Brain pericyte (primary cell): ENCODE results near the gene PLCL2.

Source experiments
- DNase-seq: peaks from one replicate; pipeline ENCODE4 v3.0.0-alpha.2; 2012; ENCODE audit warnings: low read depth, low spot score

PLCL2 gene

DNA sequence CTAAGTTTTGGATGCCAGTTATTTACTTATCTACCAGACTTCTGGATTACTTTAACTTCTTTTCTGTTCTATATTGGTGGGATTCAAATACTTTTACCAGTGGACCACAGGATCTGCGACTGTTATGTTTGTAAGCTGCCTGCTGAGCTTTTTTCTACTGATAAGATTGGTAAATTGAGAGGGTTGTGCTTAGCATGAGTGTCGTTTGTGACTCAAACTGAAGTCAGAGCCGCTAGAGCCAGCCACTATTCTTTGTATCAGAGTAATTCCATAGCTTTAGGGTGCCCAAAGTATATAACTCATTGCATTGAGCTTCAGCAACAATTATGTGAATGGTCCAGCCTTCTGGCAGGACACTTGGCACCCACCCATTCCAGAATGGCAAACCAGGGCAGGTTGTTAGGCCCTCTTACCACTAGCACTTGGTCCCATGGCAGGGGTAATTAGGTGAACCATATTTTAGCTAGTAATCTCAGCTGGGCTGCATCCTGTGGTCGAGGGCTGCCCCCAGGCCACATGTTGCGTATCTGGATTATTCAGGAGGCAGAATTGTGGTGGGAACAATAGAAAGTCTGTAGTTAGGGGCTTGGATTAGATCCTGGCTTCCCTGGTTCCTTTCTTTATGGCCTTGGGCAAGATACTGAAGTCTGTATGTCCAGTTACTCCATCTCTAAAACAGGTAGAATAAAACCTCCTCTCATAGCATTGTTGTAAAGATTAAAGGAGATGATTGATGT lies 6.0 kb downstream of the PLCL2 start:
- no peak for DNase-seq

DNA sequence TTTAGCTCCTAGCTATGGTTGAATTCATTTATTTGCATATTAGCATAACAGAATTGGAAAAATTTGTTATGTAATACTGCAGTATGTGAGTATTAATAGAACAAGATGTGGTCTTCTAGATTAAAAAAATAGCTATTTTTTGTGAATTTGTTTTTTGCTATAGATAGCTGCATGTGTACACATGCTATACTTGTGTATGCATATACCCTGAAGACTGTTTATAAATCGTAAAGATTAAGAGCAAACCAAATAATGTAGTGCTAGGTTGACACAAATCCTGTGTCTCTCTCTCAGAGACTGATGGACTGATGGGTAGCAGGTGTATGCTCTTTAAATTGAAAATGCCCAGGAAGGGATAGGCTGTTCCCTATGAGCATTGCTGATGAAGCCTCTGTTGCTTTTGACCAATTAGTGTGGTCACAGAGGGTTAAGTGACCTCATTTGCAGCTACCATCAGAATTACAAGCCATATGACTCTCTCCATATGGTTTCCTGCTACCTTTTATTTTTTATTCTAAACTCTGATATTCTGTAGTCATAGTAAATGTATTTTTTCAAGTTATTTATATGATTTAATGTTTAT lies 9.0 kb downstream of the PLCL2 start:
- DNase-seq, result no peak

DNA sequence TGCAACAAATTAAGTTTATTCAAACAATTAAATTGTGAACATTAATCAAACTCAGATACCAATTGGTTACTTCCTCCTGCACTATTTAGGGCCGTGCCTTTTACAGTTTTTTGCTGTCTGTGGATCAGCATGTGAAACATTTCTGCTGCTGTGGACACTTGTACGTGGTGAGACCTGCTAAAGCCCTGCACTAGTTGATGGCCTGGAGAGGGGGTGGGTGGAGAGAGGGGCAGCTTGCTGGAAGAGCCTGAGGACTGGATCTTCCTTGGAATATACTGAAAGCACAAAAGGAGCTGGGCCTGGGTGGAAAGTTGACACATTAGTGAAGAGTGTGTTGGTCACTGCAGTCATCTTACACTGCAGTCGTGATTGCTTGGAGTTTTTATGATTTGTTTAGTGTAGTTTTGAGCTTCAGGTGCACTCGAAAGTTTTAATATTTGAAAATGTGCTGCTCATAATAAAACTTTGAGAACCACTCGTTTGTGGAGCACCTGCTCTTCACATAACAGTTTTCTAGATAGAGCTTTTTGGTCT lies 11.4 kb downstream of the PLCL2 start:
- no peak for DNase-seq

DNA sequence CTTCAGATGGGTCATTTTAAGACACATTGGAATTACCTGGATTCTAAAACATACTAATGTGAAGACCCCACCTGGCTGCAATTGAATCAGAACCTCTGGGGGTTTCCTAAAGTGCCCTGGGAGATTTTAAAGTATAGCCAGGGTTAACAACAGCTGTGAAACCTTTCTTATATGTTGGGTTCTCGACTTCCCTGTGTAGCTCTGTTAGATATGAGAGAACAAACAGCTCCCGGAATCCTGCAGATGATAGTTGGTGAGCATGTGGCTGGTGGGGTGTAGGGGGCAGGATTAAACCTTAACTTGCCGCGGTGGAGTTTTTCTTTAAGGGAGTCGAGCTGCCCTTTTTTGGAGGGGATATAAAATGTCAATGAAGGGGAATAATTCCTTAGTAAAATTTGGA lies 12.1 kb downstream of the PLCL2 start:
- DNase-seq, result no peak

DNA sequence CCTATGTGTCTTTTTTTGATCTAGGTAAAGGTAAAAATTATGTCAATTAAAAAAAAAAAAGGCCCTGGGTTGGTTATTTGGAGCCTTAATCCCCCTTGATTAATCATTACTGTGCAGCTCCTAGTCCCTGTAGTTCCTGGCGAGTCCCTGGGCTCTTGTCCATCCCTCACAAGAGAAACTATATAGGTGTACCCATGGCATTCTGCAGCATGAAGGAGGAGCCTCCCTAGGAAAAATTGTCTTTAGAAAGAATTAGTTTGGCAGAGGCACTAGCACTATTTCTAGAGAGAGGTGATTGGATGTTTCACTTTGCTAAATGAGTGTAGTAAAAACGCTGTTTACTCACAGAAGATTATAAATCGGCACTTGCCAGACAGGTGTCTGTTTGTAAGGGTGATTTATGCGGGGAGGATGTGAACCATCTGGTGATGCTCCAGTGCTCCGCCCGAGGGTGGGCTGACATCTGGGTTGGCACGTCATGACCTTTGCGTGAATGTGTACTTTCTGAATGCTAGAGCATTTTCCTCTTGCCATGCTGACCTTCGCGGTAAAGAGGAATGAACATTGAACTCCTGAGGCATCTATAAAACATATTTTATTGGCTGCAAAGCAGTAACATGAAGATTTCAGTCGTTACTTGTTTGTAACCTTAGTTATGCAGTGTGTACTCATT lies 12.6 kb downstream of the PLCL2 start:
- DNase-seq, result no peak

DNA sequence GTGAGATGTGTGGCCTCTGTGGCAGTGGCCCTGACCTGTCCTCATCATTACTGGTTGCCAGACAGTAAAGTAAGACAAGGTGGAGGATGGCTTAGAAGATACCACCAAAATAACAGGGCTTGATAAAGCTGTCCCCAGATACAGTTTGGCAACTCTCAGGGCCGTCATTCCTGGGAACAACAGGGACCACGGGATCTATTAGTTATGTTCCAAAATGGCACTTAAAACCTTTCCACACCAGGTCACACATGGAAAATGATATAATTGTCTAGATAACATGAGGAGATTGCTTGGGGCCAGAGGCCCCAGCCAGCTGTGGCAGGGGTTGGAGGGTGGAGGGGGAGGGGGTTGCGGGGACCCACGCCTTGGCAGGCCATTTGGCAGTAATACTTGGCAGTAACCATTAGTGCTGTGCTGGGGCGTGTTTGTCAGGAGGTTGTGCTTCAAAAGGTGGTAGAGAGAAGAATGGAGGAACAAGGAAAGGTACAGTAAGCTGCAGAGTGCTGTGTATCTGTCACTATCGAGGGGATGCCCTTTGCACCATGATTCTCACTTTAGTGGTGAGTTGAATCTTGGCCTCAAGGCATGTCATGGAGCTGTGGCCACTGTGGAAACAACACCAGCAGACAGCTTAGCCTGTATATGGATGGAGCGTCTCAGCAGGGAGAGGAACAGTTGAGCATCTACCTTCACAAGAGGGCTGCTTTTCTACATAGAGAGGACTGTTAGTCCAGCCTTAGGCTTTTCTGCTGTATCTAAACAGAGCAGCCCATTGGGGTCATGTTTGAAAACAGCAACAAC lies 14.0 kb downstream of the PLCL2 start:
- DNase-seq, result no peak

DNA sequence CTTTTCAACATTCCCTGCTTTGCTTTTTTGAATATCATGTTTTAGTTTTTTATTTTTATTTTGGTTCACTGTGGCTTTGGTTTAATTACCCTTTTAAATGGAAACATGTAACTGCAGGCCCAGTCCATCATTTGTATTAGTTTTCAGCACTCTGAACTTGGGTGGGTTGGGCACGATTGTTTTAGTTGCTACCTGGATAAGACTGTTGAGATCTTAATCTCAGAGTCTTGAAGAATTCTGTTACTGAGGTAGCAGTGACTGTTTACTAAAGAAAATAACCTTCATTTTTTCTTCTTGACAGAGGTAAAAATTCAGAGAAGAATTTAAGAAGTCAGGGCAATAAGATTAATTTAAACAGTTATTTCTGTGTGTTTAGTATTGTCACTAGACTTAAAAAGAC lies 15.2 kb downstream of the PLCL2 start:
- no peak for DNase-seq

DNA sequence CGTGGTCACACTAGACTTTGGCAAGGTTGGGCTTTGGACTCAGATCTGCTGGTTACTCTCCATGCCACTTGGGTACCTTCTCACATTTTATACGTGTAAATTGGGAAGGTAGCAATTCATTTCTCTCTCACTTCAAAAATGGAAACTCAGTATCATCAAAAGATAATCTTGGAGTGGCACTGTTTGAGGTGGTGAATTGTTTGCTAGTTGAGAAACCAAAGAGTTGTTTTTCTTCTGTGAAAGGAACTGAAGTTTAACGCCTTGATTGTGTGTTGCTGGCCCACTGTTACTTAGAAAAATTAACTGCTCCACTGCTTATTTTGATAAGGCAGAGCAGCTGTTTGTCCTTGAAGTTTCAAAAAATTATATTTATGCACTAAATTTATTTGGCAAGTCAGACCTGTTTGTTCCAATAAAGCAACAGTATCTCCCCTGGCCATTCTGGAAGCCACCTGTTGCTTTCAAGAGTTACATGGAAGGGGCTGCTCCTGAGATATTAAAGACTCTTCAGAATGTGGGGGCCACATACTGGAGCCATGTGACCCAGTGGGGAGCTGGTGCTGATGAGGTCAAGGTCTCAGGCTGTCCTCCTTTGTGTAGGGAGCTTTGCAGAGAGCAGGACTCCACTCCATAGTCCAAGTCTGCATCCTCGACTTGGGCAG lies 16.2 kb downstream of the PLCL2 start:
- DNase-seq, result no peak

DNA sequence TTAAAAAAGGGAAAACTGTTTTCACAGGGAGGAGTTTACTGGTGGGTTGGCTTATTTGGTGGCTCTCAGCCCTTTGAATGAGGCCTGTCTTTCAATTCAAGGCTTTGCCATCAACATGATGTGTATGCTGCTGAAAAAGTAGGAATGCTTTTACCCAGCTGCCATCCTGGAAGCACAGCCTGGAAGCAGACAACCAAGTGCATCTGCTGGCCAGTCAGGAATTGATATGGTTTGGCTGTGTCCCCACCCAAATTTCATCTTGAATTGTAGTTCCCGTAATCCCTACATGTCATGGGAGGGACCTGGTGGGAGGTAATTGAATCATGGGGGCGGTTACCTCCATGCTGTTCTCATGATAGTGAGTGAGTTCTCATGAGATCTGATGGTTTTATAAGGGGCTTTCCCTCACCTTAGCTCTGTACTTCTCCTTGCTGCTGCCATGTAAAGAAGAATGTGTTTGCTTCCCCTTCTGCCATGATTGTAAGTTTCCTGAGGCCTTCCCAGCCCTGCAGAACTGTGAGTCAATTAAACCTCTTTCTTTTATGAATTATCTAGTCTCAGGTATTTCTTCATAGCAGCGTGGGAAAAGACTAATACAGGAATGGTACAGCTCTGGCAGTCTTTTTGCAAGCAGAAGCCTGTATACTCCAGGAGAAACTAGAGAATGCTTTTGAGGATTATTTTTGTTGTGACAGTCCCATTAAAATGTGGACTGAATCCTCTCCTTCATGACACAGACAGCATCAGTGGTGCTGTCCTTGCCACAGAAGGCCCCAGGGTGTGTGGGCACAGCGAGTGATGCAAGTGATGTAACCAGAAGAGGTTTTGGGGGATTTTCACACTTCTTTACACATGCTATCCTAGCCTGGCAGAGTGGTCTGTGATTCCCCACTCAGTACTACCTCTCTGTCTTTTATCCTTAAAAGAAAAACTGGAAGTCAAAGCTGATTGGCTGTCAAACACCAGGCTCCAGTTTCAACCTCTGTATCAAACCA lies 20.0 kb downstream of the PLCL2 start:
- no peak for DNase-seq

DNA sequence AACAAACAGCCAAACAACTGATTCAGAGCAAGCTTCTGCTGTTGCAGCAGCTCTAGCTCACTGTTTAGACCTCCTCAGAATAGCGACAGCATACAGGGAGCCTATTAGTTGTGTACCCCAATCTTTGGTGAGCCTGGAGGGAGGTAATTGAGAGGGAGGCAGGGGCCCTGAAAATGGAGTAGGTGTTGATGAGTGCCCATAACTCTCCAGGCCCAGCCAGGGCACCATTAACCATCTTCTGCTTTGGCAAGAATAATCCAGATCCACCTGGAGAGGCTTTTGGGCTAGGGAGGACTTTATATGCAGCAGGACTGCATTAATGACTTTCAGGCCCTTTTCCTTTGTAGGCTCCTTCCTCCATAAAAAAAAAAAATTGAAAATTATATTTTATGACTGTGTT lies 20.9 kb downstream of the PLCL2 start:
- no peak for DNase-seq

DNA sequence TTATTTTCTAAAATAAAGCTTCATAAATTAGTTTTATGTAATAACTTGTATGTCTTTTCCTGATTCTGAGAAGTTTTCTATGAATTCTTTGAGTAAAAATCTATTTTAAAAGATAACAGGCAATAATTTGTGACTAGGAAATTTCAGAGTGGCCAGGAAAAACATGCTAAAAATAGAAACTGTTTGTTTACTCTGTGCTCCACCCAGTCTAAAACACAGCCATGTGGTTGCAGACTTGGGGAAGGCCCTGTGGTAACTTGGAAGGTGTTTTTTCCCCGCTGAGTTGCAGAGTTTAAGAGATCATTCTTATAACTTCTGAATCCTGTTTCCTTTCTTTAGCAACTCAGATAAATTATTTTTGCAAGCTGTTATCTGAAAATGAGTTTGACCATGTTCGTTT lies 21.9 kb downstream of the PLCL2 start:
- DNase-seq, result no peak

DNA sequence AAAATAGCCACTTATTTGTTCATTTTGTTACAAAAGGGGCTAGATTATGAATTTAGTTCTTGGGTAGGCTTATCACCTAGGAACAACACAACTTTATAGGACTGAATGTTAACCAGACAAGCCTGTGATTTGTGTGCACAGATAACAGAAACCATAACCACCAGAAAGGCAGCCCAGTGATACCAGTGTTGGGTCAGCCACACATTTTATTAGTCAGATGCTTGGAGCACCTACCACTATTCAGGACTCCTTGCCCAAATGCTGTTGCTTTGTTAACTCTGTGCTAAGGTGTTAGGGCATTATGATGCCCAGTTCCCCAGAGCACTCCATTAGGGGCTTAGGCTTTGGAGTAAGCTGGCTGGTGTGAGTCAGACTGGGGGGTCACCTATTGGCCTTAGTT lies 22.5 kb downstream of the PLCL2 start:
- DNase-seq, result no peak

DNA sequence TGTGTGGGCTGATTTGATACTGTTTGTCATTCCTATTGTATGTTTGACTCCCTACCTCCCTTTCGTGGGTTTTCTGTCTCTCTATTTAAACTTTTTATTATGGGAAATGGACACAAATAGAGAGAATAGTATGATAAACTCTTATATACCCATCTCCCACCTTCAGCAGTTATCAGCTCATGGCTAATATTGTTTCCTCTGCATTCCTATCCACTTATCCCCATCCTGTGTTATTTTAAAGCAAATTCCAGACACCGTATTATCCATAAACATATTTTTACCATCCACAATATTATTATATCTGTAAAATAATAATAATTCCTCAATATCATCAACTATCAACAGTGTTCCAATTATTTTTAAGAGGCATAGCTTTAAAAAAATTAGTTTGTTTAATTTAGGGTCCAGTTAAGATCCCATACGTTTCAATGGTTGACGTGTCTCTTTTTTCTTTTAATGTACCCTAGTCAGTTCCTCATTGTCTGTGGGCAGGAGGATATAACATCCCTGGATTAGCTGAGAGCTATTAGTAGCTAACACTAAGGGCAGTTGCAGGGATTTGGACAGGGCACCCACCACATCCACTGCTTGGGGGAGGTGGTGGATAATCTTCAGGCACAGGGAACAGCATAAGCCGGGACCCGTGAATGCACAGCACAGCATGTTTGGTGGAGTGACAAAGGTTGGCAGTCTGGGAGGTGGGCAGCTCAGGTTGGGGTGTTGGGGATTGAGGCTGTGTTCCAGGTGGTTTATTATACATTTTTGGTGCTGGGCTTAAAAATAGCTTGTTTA lies 23.5 kb downstream of the PLCL2 start:
- DNase-seq, result no peak

DNA sequence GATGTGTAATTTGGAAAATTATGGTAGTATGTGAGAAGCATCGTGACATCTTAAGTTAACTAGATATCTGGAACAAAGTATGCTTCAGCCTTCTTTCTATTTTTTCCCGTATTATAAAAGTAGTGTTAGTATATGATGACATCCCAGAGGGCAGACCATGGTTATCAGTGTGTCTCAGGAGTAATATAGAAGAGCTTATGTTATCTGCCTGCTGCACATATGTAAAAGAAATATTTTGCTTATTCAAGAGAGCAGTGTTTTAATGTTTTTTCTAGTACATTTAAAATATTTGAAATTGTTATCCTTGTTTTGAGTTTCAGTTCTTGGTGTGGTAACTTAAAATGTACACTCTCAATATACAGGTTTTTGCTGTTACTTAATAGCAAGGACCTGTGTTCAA lies 24.1 kb downstream of the PLCL2 start:
- no peak for DNase-seq

DNA sequence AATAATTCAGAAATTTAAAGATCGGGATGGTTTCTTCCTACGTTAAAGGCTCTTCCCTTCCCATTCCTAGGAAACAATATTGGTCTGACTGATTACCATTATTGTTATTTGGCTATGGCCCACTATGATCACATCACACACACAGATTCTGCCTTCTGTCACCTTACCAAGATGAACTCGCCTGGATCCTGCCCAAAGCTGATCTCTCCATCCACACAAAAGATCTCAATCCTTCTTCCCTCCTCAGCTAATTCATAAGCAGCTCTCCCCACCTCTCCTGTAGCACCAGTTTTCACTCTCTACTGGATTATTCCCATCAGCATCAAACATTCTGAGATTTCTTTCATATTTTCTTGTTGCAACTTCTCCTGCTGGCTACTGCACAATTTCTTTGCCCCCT lies 25.0 kb downstream of the PLCL2 start:
- no peak for DNase-seq

DNA sequence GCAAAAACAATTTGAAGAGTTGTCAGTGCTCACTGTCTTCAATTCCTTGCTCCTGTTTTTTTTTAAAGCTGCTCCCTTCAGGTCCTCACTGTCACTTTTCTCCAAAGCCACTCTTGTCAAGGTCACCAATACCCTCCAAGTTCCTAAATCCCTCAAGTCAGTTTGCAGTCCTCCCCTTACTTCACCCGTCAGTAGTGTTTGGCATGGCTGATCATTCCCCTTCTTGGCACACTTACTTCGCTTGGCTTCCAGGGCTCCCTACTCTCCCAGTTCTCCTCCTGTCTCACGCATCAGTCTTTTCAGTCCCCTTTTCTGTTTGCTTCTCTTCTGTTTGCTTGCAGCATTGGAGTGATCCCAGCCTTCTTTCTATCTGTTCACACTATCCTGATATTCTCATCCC lies 25.5 kb downstream of the PLCL2 start:
- DNase-seq, result no peak

DNA sequence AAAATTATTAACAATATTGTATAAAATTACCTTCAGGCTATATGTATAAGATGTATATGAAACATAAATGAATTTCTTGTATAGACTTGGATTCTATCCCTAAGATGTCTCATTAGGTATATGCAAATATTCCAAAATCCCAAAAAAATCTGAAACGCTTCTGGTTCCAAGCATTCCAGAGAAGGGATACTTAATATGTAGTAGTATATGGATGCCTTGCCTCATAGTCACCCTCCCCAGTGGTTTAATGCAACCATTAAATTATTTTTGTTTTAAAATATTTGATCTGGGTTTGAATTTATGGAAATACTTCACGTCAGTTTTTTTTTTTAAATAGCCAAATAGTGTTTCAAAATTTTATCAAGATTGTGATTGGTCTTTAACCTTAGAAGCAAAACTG lies 27.2 kb downstream of the PLCL2 start:
- no peak for DNase-seq

DNA sequence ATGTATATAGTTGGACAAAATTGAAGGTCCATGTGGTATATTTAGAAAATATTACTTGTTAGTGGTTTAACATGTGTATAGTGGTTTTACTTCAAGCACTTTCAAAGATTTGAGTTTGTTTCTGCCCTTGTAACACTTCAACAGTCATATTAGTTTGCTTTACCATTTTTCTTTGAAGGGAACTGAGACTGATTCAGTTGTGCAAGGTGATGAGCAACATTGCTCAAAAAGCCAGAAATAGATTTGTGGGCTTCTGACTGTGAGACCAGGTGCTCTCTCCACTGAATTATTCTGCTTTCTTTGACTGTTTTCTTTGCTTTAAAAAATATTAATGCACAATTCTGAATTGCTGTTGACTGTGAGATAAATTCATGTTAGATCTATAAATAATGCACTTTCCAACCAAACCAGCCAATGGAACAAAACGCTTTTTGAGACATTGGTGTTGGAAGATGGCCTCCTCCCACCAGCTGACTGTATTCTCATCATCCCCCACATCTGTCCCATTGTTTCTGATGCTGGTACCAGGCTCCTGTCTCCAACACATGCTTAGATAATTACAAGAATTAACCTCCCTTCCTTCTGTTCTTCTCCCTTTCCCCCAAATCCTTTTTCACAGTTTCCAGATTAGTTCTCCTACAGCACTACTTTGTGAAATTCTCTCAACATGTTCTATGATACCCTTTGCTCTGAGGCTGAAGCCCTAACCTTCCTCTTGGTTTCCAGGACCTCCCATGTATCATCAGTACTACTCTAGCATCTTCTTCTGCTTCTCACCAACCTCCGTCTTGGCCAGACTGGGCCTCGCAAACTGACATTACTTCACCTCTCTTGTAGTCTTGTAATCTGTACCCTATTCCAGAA lies 27.9 kb downstream of the PLCL2 start:
- no peak for DNase-seq

DNA sequence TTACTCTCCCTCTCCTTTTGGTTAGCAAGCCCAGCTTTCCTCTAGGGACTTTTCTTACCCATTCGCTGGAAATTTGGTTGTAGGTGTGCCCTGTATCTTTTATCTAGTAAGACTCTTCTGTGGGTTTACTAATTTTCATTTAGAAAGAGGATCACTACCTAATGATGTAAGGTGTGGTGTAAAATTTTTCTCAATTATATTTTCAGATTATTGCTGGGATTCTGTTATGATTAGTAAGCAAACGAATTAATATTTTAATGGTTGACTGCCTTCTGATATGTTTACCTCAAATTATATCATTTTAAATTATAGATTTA lies 28.5 kb downstream of the PLCL2 start:
- DNase-seq, result no peak
